OCI-LY3 (cell line): ENCODE data around the gene GRAP.

Source experiments
- CTCF ChIP-seq: fragments of 200-600, 300-600 bp; sonication (generic); IDR thresholded peaks from 2 replicates; pipeline ENCODE4 v1.5.1; 2014; ENCODE audit warnings: antibody characterized with exemption, low read length, low read depth
- EZH2phosphoT487 ChIP-seq: fragments of 200-600 bp; shearing (Covaris generic); IDR thresholded peaks from 2 replicates; pipeline ENCODE4 v1.6.1; 2018; ENCODE audit warnings: antibody characterized with exemption, mixed run types, low read depth

DNA sequence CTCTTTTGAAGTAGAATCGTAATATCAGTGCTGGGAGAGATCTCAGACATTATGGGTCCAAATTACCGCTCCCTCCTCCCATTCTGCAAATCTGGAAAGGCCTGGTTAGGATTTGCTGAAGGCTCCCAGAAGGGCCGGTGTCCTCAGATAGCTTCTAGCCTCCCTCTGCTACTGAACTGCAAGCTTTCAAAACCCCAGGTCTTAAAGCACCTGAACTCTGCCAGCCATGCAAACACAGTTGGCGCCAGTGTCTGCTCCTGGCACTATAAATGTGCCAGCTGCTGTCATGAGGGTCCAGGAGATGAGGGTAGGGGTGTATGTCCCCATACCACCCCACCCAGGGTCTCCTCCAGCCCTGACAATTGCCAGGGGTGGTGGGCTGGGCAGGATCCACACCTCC is 70.6 kb downstream of the GRAP start:
- TF ChIP-seq CTCF (no peak), EZH2phosphoT487 (no peak)
